ENCODE data around the gene TMEM204.

Gene TMEM204

GRCh38 chr16:1601031-1601430, 67.6 kb downstream of the TMEM204 start:
- DNase-seq, result no peak

- no peak for DNase-seq
Observed at GRCh38 chr16:1601489-1601888, 68.0 kb downstream of the TMEM204 start.

- DNase-seq, result no peak
Observed at GRCh38 chr16:1602285-1602684, 68.8 kb downstream of the TMEM204 start.

All from SW 1271 (cell line).